OCI-LY7 (cell line): ENCODE results near the gene ZNF592. TPM values are rescaled to one million over a fixed set of nuclear protein-coding genes. Genes with fewer than 3 reads are reported as not detected.
"Not testable (repeated sequence)": the region's sequence is repeated elsewhere in the genome, so short reads cannot be mapped to it uniquely, and the experiment has no call there.

ENCODE experiments used
- BruUV-seq: library from RNA; stranded (reverse); fragments of 400-500 nt; replicated peaks from 2 replicates; lab custom pipeline; 2021; lab: Mats Ljungman, UMichigan
- CTCF ChIA-PET: fragments of 300-600 bp; sonication (Branson Sonifier 250); formaldehyde crosslinking; loops from one replicate; lab custom pipeline; 2022; ENCODE audit warnings: antibody characterized with exemption; ENCODE audit not compliant: unreplicated experiment; lab: Charles Lee
- POLR2A ChIA-PET: fragments of 300-600 bp; sonication (Branson Sonifier 250); formaldehyde crosslinking; loops from one replicate; lab custom pipeline; 2022; ENCODE audit warnings: antibody characterized with exemption; lab: Charles Lee
- DNase-seq: peaks from one replicate; pipeline ENCODE4 v3.0.0-alpha.2; 2015; ENCODE audit warnings: low spot score
- H2AFZ ChIP-seq: fragments of 200-600 bp; sonication (generic), shearing (Covaris generic); 2 replicates; pipeline ENCODE4 v1.6.1; 2014; ENCODE audit warnings: mild to moderate bottlenecking, antibody characterized with exemption, low read length, moderate library complexity
- H3K27ac ChIP-seq: fragments of 200-600 bp; sonication (generic); 2 replicates; pipeline ENCODE4 v1.5.1; 2014; ENCODE audit warnings: mixed run types, low read depth, mild to moderate bottlenecking, moderate library complexity, low read length, inconsistent platforms; ENCODE audit not compliant: poor library complexity, severe bottlenecking
- H3K36me3 ChIP-seq: fragments of 200-600 bp; sonication (generic); 2 replicates; pipeline ENCODE4 v1.6.1; 2014; ENCODE audit warnings: mild to moderate bottlenecking, antibody characterized with exemption, low read length, moderate library complexity, mixed read lengths; ENCODE audit not compliant: insufficient read depth
- H3K4me1 ChIP-seq: fragments of 200-600 bp; sonication (generic); 2 replicates; pipeline ENCODE4 v1.5.1; 2014; ENCODE audit warnings: mild to moderate bottlenecking, low read length; ENCODE audit not compliant: insufficient read depth, poor library complexity, severe bottlenecking
- H3K4me2 ChIP-seq: fragments of 200-600 bp; sonication (generic); 2 replicates; pipeline ENCODE4 v1.6.1; 2014; ENCODE audit warnings: mild to moderate bottlenecking, low read length
- H3K4me3 ChIP-seq: fragments of 200-600 bp; sonication (generic); 2 replicates; pipeline ENCODE4 v1.5.1; 2014; ENCODE audit warnings: mild to moderate bottlenecking, low read depth, low read length; ENCODE audit not compliant: poor library complexity, severe bottlenecking
- H3K79me2 ChIP-seq: fragments of 200-600 bp; sonication (generic); 2 replicates; pipeline ENCODE4 v1.6.1; 2016; ENCODE audit warnings: low read depth, mild to moderate bottlenecking, low read length, moderate library complexity, mixed read lengths; ENCODE audit not compliant: insufficient read depth
- H3K9me2 ChIP-seq: fragments of 200-600 bp; sonication (generic); 2 replicates; pipeline ENCODE4 v1.6.1; 2016; ENCODE audit warnings: mild to moderate bottlenecking, low read length, mixed read lengths; ENCODE audit not compliant: insufficient read depth
- H3K9me3 ChIP-seq: fragments of 200-600 bp; sonication (generic); 2 replicates; pipeline ENCODE4 v1.6.1; 2014; ENCODE audit warnings: mild to moderate bottlenecking, mixed run types, low read length, mixed read lengths
- H4K20me1 ChIP-seq: fragments of 200-600 bp; sonication (generic); 2 replicates; pipeline ENCODE4 v1.6.1; 2014; ENCODE audit warnings: mild to moderate bottlenecking, antibody characterized with exemption, low read length, moderate library complexity, mixed read lengths; ENCODE audit not compliant: insufficient read depth
- CTCF ChIP-seq: fragments of 200-600 bp; sonication (generic); conservative IDR thresholded peaks from 2 replicates; pipeline ENCODE4 v1.5.1; 2014; ENCODE audit warnings: mild to moderate bottlenecking, antibody characterized with exemption, low read length, moderate library complexity, mixed read lengths
- EZH2phosphoT487 ChIP-seq: fragments of 200-600 bp; sonication (generic); IDR thresholded peaks from 2 replicates; pipeline ENCODE4 v1.6.1; 2018; ENCODE audit warnings: low read depth, borderline replicate concordance, mild to moderate bottlenecking, mixed run types, antibody characterized with exemption, low read length, moderate library complexity, mixed read lengths
- intact Hi-C: fragments of 100-400 bp; cut with micrococcal nuclease; formaldehyde crosslinking; loops from one replicate; pipeline ENCODE4 v1.10.0; 2022; ENCODE audit not compliant: unreplicated experiment
- total RNA-seq, 2 experiments: library from RNA; depleted of rRNA in 1 of 2; stranded (reverse); fragments of >200 nt in 1 of 2; shearing (Covaris generic) in 1 of 2; gene quantifications; 2 replicates each; pipeline ENCODE4 v1.2.3, GENCODE V29; 2014 to 2022

The ZNF592 gene
- total RNA-seq, 2 experiments from 2014 or later = 23.0 to 41.3 TPM

- H3K4me3 ChIP-seq, H3K27ac ChIP-seq, POLR2A ChIA-PET, H3K9me2 ChIP-seq, H3K36me3 ChIP-seq, BruUV-seq, H3K79me2 ChIP-seq, H4K20me1 ChIP-seq, H3K4me1 ChIP-seq, H2AFZ ChIP-seq, H3K4me2 ChIP-seq, CTCF ChIA-PET: not testable (repeated sequence)
- DNase-seq = peak; percentile 60
- H3K9me3 ChIP-seq = peaks cover 11% of the 10 kb centered on the region; the same call in 1 of the 2 replicates
- intact Hi-C loops = loop anchor here (1.0 to 10.0 kb wide), 3 partner anchors 83 to 319 kb away; no protein-coding TSS in a partner anchor
- peak; percentile 83 for TF ChIP-seq CTCF
Measured at GRCh38 chr15:84845631-84846030, 97.2 kb downstream of the ZNF592 start.

DNA sequence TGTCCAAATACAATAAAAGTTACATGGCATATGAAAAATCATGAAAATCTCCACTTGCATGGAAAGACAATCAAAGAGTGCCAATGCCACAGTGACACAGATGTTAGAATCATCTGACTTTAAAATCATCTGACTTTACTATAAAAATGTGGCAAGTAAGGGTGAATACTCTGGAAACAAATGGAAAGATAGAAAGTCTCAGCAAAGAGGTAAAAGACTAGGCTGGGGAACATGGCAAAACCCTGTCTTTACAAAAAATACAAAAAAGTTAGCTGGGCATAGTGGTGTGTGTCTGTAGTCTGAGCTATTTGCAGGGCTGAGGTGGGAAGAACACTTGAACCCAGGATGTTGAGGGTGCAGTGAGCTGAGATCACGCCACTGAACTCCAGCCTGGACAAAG is 97.9 kb downstream of the ZNF592 start:
- Histone ChIP-seq H3K4me2 (no peak overlapping the region), H3K27ac (no peak overlapping the region), H3K9me2 (no peaks in the 10 kb centered on the region), H4K20me1 (no peaks in the 10 kb centered on the region), H3K9me3 (peaks cover 11% of the 10 kb centered on the region; the same call in 1 of the 2 replicates), H3K4me3 (no peak overlapping the region), H3K4me1 (no peaks in the 10 kb centered on the region), H2AFZ (no peak overlapping the region), H3K79me2 (no peaks in the 10 kb centered on the region), H3K36me3 (no peaks in the 10 kb centered on the region)
- CTCF ChIA-PET = no interaction called here
- POLR2A ChIA-PET = no interaction called here
- TF ChIP-seq EZH2phosphoT487 = no peak
- no peak for TF ChIP-seq CTCF
- intact Hi-C loops = loop anchor here (10.0 kb wide), 1 partner anchor 319 kb away; no protein-coding TSS in a partner anchor
- no TSS peak for BruUV-seq
- DNase-seq = no peak

DNA sequence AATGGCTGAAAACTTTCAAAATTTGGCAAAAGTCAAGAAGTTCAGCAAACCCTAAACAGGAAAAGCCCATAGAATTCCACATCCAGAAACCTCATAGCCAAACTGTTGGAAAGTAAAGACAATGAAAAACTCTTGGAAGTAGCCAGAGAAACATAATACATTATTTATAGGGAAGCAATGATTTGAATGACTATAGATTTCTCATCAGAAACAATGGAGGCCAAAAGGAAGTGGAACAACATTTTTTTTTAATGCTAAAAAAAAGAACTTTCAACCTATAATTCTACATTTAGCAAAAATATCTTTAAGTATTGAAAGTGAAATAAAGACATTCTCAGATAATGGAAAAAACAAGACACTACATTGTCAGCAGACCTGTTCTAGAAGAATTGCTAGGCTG is 99.0 kb downstream of the ZNF592 start:
- DNase-seq = no peak
- intact Hi-C loops = loop anchor here (10.0 kb wide), 1 partner anchor 317 kb away; no protein-coding TSS in a partner anchor
- Histone ChIP-seq H3K9me2 (no peaks in the 10 kb centered on the region), H3K27ac (no peak overlapping the region), H3K79me2 (no peaks in the 10 kb centered on the region), H3K4me3 (no peak overlapping the region), H3K9me3 (peaks cover 11% of the 10 kb centered on the region; the same call in 1 of the 2 replicates), H3K36me3 (no peaks in the 10 kb centered on the region), H3K4me2 (no peak overlapping the region), H4K20me1 (no peaks in the 10 kb centered on the region), H2AFZ (no peak overlapping the region), H3K4me1 (no peaks in the 10 kb centered on the region)
- ChIA-PET POLR2A (interaction anchor here (0.6 kb wide), 2 partner anchors 147 to 193 kb away, joined by 3 read pairs; no protein-coding TSS in a partner anchor), CTCF (no interaction called here)
- TF ChIP-seq CTCF (no peak), EZH2phosphoT487 (no peak)
- no TSS peak for BruUV-seq
